ENCODE results near the gene ARL14. TPM values are rescaled to one million over a fixed set of nuclear protein-coding genes. Genes with fewer than 3 reads are reported as not detected.

ARL14 gene
- total and polyA plus RNA-seq, 2 donors (not counting 3 experiments of a cell fraction or from before 2014, with no cell fraction given), result not detected

DNA sequence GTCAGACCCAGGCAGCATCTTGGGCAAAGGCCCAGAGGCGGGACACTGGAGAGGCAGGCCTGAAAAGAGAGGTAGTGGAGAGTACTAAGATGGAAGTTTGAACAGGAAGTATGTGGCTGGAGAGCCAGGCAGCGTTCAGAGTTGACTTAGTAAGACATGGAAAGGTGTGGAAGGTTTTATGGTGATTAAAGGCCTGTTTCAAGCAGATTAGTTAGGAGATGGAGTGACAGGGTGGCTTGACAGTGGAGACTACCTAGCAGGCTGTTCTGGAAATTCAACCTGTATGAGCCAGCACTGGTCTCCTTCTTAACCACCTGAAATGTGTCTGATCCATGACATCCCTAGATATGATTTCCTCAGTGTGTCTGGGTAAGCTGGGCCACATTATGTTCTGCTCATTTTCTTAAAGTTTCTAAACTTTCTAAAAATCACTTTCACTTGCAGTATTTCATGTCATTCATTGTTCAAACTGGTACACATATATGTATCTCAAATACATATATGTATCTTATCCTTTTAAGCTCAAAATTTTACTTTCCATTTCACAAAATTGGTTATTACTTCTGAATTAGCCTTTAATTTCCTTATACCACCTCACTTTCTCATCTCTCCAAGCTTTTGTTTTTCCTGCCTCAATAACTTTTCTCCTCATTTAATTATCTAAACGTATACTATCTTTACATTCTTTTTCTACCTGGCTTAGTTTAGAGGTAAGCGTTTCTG is 43.4 kb upstream of the ARL14 start:
- Histone ChIP-seq H3K79me2 (ENCODE audit: control insufficient read depth, insufficient read depth, low read length) (no peaks in the 10 kb centered on the region), H3K9me1 (replicated peaks; ENCODE audit: control insufficient read depth, extremely low read depth, insufficient read depth, low read length) (no peaks in the 10 kb centered on the region), H3K4me1 (ENCODE audit: control insufficient read depth, extremely low read depth, insufficient read depth, low read length) (peaks cover 2% of the 10 kb centered on the region), H3K4me3 (replicated peaks in 1 of 3; ENCODE audit: insufficient read depth in 1 of 3, low read depth in 1 of 3, low read length in 3 of 3) (no peak overlapping the region), H3K27ac (ENCODE audit: insufficient read depth, low read depth, low read length) (no peak overlapping the region), H3K27me3 (ENCODE audit: control insufficient read depth in 2 of 2, insufficient read depth in 2 of 2, low read length in 2 of 2) (peaks cover 0 to 2% of the 10 kb centered on the region in 2 experiments), H2AFZ (ENCODE audit: low read depth, low read length) (no peak overlapping the region), H3K9me3 (replicated peaks; ENCODE audit: control insufficient read depth, insufficient read depth, low read length) (no peaks in the 10 kb centered on the region), H3K9ac (replicated peaks; ENCODE audit: extremely low read depth, insufficient read depth, low read length) (no peak overlapping the region), H3K36me3 (ENCODE audit: control insufficient read depth in 2 of 2, extremely low read depth in 1 of 2, insufficient read depth in 2 of 2, low read length in 2 of 2) (no peaks in the 10 kb centered on the region), H4K20me1 (replicated peaks; ENCODE audit: control insufficient read depth, extremely low read depth, insufficient read depth, low read length) (no peaks in the 10 kb centered on the region), H3K4me2 (ENCODE audit: insufficient read depth, low read length) (no peak overlapping the region)
- POLR2A ChIA-PET, result no interaction called here
- CTCF ChIA-PET, result no interaction called here
- DNase-seq (ENCODE audit: low read depth, low spot score), result no peak
- dilution Hi-C loops (cut with MboI; ENCODE audit: extremely low pct_ligation_motif_present, low sequenced_read_pairs), result no loop called here
- FAIRE-seq, result no peak
- intact Hi-C loops (cut with micrococcal nuclease), result no loop called here
- no TSS peak for BruUV-seq (replicated peaks)
- TF ChIP-seq, protein P1, sequence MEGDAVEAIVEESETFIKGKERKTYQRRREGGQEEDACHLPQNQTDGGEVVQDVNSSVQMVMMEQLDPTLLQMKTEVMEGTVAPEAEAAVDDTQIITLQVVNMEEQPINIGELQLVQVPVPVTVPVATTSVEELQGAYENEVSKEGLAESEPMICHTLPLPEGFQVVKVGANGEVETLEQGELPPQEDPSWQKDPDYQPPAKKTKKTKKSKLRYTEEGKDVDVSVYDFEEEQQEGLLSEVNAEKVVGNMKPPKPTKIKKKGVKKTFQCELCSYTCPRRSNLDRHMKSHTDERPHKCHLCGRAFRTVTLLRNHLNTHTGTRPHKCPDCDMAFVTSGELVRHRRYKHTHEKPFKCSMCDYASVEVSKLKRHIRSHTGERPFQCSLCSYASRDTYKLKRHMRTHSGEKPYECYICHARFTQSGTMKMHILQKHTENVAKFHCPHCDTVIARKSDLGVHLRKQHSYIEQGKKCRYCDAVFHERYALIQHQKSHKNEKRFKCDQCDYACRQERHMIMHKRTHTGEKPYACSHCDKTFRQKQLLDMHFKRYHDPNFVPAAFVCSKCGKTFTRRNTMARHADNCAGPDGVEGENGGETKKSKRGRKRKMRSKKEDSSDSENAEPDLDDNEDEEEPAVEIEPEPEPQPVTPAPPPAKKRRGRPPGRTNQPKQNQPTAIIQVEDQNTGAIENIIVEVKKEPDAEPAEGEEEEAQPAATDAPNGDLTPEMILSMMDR (IDR thresholded peaks at IDR 0.05; ENCODE audit: extremely low read depth in 1 of 2, insufficient read depth in 1 of 2, low read depth in 1 of 2, low read length in 2 of 2), result no peak
- TF ChIP-seq MYC (IDR thresholded peaks at IDR 0.05; ENCODE audit: low read depth, low read length) (no peak), FOS (IDR thresholded peaks at IDR 0.05; ENCODE audit: borderline replicate concordance, insufficient read depth, low read length) (no peak), JUN (IDR thresholded peaks at IDR 0.05; ENCODE audit: borderline replicate concordance, insufficient read depth, insufficient read length, low read depth) (no peak), EZH2 (IDR thresholded peaks at IDR 0.05; ENCODE audit: borderline replicate concordance, low read depth, low read length, severe bottlenecking) (no peak), POLR2AphosphoS5 (IDR thresholded peaks at IDR 0.05; ENCODE audit: insufficient read depth, low read depth, low read length) (no peak)
